Muscle layer of duodenum (tissue), 2 donors: ENCODE data around the gene CES1.
"Not testable (repeated sequence)": the region's sequence is repeated elsewhere in the genome, so short reads cannot be mapped to it uniquely, and the experiment has no call there.

Source experiments
- H3K27ac ChIP-seq: one replicate; pipeline ENCODE4 v1.7.0; 2013; ENCODE audit warnings: mild to moderate bottlenecking, low read length
- H3K27me3 ChIP-seq: one replicate; pipeline ENCODE4 v1.7.0; 2013; ENCODE audit warnings: low read depth, mild to moderate bottlenecking, control low read depth, low read length
- H3K36me3 ChIP-seq, 2 donors: one replicate each; pipeline ENCODE4 v1.7.0; 2013; ENCODE audit warnings: low read length in 2 of 2, control low read depth in 1 of 2, mild to moderate bottlenecking in 1 of 2; ENCODE audit not compliant: insufficient read depth in 2 of 2, control insufficient read depth in 1 of 2
- H3K4me1 ChIP-seq, 2 donors: one replicate each; pipeline ENCODE4 v1.7.0; 2013; ENCODE audit warnings: low read length in 2 of 2, mild to moderate bottlenecking in 2 of 2, control low read depth in 1 of 2, moderate library complexity in 1 of 2; ENCODE audit not compliant: insufficient read depth in 2 of 2, control insufficient read depth in 1 of 2
- H3K4me3 ChIP-seq, 2 donors: one replicate each; pipeline ENCODE4 v1.7.0; 2013; ENCODE audit warnings: low read length in 2 of 2, low read depth in 1 of 2, mild to moderate bottlenecking in 1 of 2
- H3K9me3 ChIP-seq, 2 donors: one replicate each; pipeline ENCODE4 v1.7.0; 2013; ENCODE audit warnings: low read length in 2 of 2, control low read depth in 1 of 2, mild to moderate bottlenecking in 1 of 2; ENCODE audit not compliant: control insufficient read depth in 1 of 2
- donor health status: healthy.

CES1 gene

GRCh38 chr16:55759965-55760309 lies 73.0 kb downstream of the CES1 start:
- not testable (repeated sequence) for H3K36me3 ChIP-seq, H3K4me1 ChIP-seq, H3K9me3 ChIP-seq, H3K27me3 ChIP-seq, H3K4me3 ChIP-seq, H3K27ac ChIP-seq

- not testable (repeated sequence) for H3K9me3 ChIP-seq, H3K36me3 ChIP-seq, H3K27ac ChIP-seq, H3K4me3 ChIP-seq, H3K4me1 ChIP-seq, H3K27me3 ChIP-seq
Observed at GRCh38 chr16:55757595-55758527, 75.0 kb downstream of the CES1 start.

- Histone ChIP-seq H3K27me3 (no peaks in the 10 kb centered on the region), H3K9me3 (peaks cover 0 to 5% of the 10 kb centered on the region in 2 donors), H3K27ac (no peak overlapping the region), H3K4me3 (no peak overlapping the region), H3K4me1 (no peaks in the 10 kb centered on the region), H3K36me3 (no peaks in the 10 kb centered on the region)
Observed at GRCh38 chr16:55756963-55757362, 75.9 kb downstream of the CES1 start.

GRCh38 chr16:55754056-55754455 lies 78.8 kb downstream of the CES1 start:
- Histone ChIP-seq H3K4me3 (no peak overlapping the region), H3K36me3 (no peaks in the 10 kb centered on the region), H3K27ac (no peak overlapping the region), H3K27me3 (no peaks in the 10 kb centered on the region), H3K4me1 (no peaks in the 10 kb centered on the region), H3K9me3 (peaks cover 0 to 5% of the 10 kb centered on the region in 2 donors)

GRCh38 chr16:55753145-55753631 lies 79.7 kb downstream of the CES1 start:
- not testable (repeated sequence) for H3K9me3 ChIP-seq, H3K4me1 ChIP-seq, H3K27me3 ChIP-seq, H3K36me3 ChIP-seq, H3K27ac ChIP-seq
- peak overlapping the region in 1 of 2 donors; percentile 7 for H3K4me3 ChIP-seq
